Measurements from ENCODE around the gene ANO5. TPM values are rescaled to one million over a fixed set of nuclear protein-coding genes. Genes with fewer than 3 reads are reported as not detected.

The ANO5 gene
- total and polyA plus RNA-seq, 2 of the 4 experiments (the other 2 are of a cell fraction), result not detected

DNA sequence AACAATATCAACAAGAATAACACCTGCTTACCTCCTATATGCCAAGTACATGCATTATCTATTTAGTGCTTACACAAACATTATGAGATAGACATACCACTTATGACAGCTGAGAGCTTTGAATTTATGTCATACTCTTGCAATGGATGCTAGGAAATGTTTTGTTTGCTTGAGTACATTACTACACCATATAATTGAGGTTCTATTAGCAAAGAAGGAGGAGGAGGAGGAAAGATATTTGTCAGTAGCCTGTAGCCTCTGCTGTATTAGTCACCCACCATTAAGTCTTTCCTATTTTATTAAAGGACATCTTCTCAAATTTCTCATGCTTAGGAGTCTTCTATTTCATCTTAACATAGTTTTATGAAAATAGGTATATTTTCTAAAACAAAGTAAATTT is 6.4 kb downstream of the ANO5 start:
- no peak overlapping the region for H3K14ac ChIP-seq (replicated peaks; ENCODE audit: low read depth, low read length)
- no peak overlapping the region for H3K9ac ChIP-seq (ENCODE audit: low read depth, low read length)
- no peak overlapping the region for H3K4me2 ChIP-seq (ENCODE audit: low read depth, low read length)
- H2AK5ac ChIP-seq (ENCODE audit: low read depth, low read length), result no peak overlapping the region
- H2AK9ac ChIP-seq (replicated peaks; ENCODE audit: low read depth, low read length, poor library complexity), result no peak overlapping the region
- H3K4me1 ChIP-seq (ENCODE audit: control insufficient read depth, insufficient read depth, low read length), result no peaks in the 10 kb centered on the region
- no TSS peak for BruUV-seq (replicated peaks)
- H4K8ac ChIP-seq (ENCODE audit: low read depth in 2 of 2, low read length in 2 of 2), result no peak overlapping the region
- no peak overlapping the region for H2BK120ac ChIP-seq (ENCODE audit: low read depth, low read length)
- no peak for ATAC-seq (ENCODE audit: low read depth)
- no peaks in the 10 kb centered on the region for H3K79me1 ChIP-seq (ENCODE audit: low read depth in 1 of 2, low read length in 2 of 2)
- H3K56ac ChIP-seq (ENCODE audit: extremely low read depth, insufficient read depth, low read length), result no peak overlapping the region
- TF ChIP-seq, protein P1, sequence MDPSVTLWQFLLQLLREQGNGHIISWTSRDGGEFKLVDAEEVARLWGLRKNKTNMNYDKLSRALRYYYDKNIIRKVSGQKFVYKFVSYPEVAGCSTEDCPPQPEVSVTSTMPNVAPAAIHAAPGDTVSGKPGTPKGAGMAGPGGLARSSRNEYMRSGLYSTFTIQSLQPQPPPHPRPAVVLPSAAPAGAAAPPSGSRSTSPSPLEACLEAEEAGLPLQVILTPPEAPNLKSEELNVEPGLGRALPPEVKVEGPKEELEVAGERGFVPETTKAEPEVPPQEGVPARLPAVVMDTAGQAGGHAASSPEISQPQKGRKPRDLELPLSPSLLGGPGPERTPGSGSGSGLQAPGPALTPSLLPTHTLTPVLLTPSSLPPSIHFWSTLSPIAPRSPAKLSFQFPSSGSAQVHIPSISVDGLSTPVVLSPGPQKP (IDR thresholded peaks at IDR 0.05; ENCODE audit: borderline replicate concordance, low read depth, low read length), result no peak
- TF ChIP-seq NFE2L2 (IDR thresholded peaks at IDR 0.05; ENCODE audit: low read depth, low read length) (no peak), SMC3 (IDR thresholded peaks at IDR 0.05; ENCODE audit: low read depth, low read length) (no peak), CEBPB (IDR thresholded peaks at IDR 0.05; ENCODE audit: low read depth, low read length) (no peak), MAFK (IDR thresholded peaks at IDR 0.05; ENCODE audit: low read depth, low read length) (no peak), RAD21 (IDR thresholded peaks at IDR 0.05; ENCODE audit: low read length) (no peak)
- ChIA-PET POLR2A (ENCODE audit: unreplicated experiment) (no interaction called here), CTCF (no interaction called here)
- no peak overlapping the region for H2AFZ ChIP-seq (replicated peaks; ENCODE audit: low read length, poor library complexity)
- no peak overlapping the region for H3K23ac ChIP-seq (ENCODE audit: low read depth, low read length)
- H3K4me3 ChIP-seq (ENCODE audit: insufficient read depth, low read depth, low read length), result no peak overlapping the region
- H2BK5ac ChIP-seq (ENCODE audit: low read depth, low read length, poor library complexity, severe bottlenecking), result no peak overlapping the region
- in situ Hi-C loops (cut with MboI; ENCODE audit: low sequenced_read_pairs) (no loop called here), intact Hi-C loops (cut with micrococcal nuclease) (no loop called here), dilution Hi-C loops (cut with HindIII; ENCODE audit: low sequenced_read_pairs, unreplicated experiment) (no loop called here)
- no peaks in the 10 kb centered on the region for H3K27me3 ChIP-seq (ENCODE audit: control insufficient read depth, insufficient read depth, low read length)
- H3K18ac ChIP-seq (ENCODE audit: low read depth, low read length), result no peak overlapping the region
- no peaks in the 10 kb centered on the region for H3K9me1 ChIP-seq (ENCODE audit: insufficient read depth, low read length)
- no peaks in the 10 kb centered on the region; the same call in 1 of the 2 replicates for H3K9me3 ChIP-seq (ENCODE audit: control insufficient read depth, insufficient read depth, low read length)
- H2BK20ac ChIP-seq (ENCODE audit: low read depth, low read length), result no peak overlapping the region
- H4K20me1 ChIP-seq (ENCODE audit: insufficient read depth, low read length), result no peaks in the 10 kb centered on the region
- H4K5ac ChIP-seq (ENCODE audit: low read depth, low read length), result no peak overlapping the region
- H3K4ac ChIP-seq (ENCODE audit: low read depth, low read length), result no peak overlapping the region
- H2BK15ac ChIP-seq (ENCODE audit: low read depth, low read length), result no peak overlapping the region
- H3K36me3 ChIP-seq (ENCODE audit: control insufficient read depth, insufficient read depth, low read length), result no peaks in the 10 kb centered on the region
- H3K27ac ChIP-seq (ENCODE audit: insufficient read depth, low read length), result no peak overlapping the region
- no peak for DNase-seq
- no peak overlapping the region for H4K91ac ChIP-seq (ENCODE audit: insufficient read depth, low read depth, low read length)

Data from IMR-90 (cell line).